Ovary (tissue), 9 donors: ENCODE data around the gene CACNA2D3. TPM values are rescaled to one million over a fixed set of nuclear protein-coding genes. Genes with fewer than 3 reads are reported as not detected.

ENCODE experiments used
- DNase-seq, 5 donors: peaks; one replicate each; pipeline ENCODE4 v3.0.0-alpha.2; 2019 to 2020
- H3K27ac ChIP-seq, 2 donors: fragments of 200-600 bp; one replicate each; pipeline versions ENCODE4 v1.5.1 to v1.8.0; 2019 to 2022
- H3K27me3 ChIP-seq: fragments of 200-600 bp; one replicate; pipeline ENCODE4 v1.8.0; 2022
- H3K36me3 ChIP-seq: fragments of 200-600 bp; sonication (generic); one replicate; pipeline ENCODE4 v1.5.1; 2019
- H3K4me1 ChIP-seq: one replicate; pipeline ENCODE4 v1.8.1; 2013; ENCODE audit warnings: mild to moderate bottlenecking, moderate library complexity; ENCODE audit not compliant: insufficient read depth
- H3K4me3 ChIP-seq: fragments of 200-600 bp; sonication (generic); one replicate; pipeline ENCODE4 v1.5.1; 2017
- H3K9me3 ChIP-seq, 2 donors: fragments of 200-600 bp in 1 of 2; sonication (generic) in 1 of 2; one replicate each; pipeline versions ENCODE4 v1.5.1 to v1.8.1; 2013 to 2019; ENCODE audit warnings: mild to moderate bottlenecking in 1 of 2, moderate library complexity in 1 of 2
- EP300 ChIP-seq: sonication (generic); formaldehyde crosslinking; IDR thresholded peaks from one replicate; pipeline ENCODE4 v1.6.1; 2017; ENCODE audit warnings: antibody characterized with exemption
- POLR2A ChIP-seq: fragments of 450-650 bp; IDR thresholded peaks from one replicate; pipeline ENCODE4 v1.6.1; 2017; ENCODE audit warnings: antibody characterized with exemption, mild to moderate bottlenecking, moderate library complexity
- whole genome bisulfite sequencing, 3 donors: extraction: QIAGEN DNeasy Blood & Tissue Kit in 1 of 3; methylation state at CpG; one replicate each; pipeline versions ENCODE4 v1.1.5 to v1.1.7; 2013 to 2017; 5-methylcytosine and 5-hydroxymethylcytosine counted together
- intact Hi-C, 4 donors: fragments of 100-400 bp; cut with DNase I; formaldehyde crosslinking; loops; one replicate each; pipeline versions ENCODE4 v1.11.0 to v1.15.1; 2022 to 2023
- polyA plus RNA-seq, 2 donors: library from polyadenylated mRNA; stranded (reverse); fragments of 200-250 nt in 1 of 2; fragments of 350-450 nt in 1 of 2; fragmentation: Illumina TruSeq in 1 of 2; extraction: RNeasy Lipid Tissue Mini Kit (QIAGEN cat#74804) in 1 of 2; gene quantifications; one replicate each; pipeline ENCODE4 v1.2.3, GENCODE V29; 2013 to 2014
- total RNA-seq, 7 donors: library from RNA; depleted of rRNA in 2 of 7; stranded (reverse); fragments of >200 nt in 2 of 7; fragmentation: NEBNext Ultra II Directional in 3 of 7; extraction: Animal tissue kit (Norgen Biotek cat#: 25700) in 3 of 7; gene quantifications; one replicate each; pipeline versions ENCODE4 v1.1.0 to v1.2.4, GENCODE V29; 2016 to 2023
- TF ChIP-seq, protein P1 (sequence below), 3 donors: fragments of 450-650 bp in 2 of 3; fragments of 200-600 bp in 1 of 3; IDR thresholded peaks; one replicate each; pipeline versions ENCODE4 v1.5.1 to v1.8.0; 2016 to 2022; ENCODE audit warnings: antibody characterized with exemption in 3 of 3, mild to moderate bottlenecking in 1 of 3
- donor health status: DM: no; HTN: no; CAD: no; lungs with moderate emphysema.
- donor health status: DM: no; HTN: no; CAD: no.
- donor health status: Bipolar disorder and iron deficiency.
- donor health status: DM: yes; HTN: yes; CAD: no.
- donor health status: DM: no; HTN: no; CAD: no.
- donor health status: DM: yes; HTN: yes; CAD: no.

CACNA2D3 gene
- total and polyA plus RNA-seq, 9 donors = 2.0 to 10.1 (median 4.7) TPM

DNA sequence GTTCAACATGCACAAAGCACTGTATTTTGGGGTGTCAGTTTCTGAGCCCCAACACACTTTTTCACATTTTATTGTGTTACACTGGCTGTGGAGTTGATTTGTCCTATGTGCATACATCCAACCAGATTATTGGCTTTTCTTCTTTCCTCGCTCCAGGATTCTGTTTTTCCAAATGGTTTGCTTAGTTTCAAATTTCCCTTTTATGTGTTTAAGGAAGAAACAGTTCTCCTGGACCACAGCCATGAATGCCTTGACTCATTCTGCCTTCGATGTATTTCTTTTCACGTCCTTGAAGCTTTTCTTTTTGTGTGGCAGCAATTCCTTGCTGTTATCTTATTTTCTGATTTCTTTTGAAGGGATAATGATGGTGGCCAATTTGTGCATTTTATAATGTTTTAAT, 53.8 kb downstream of the CACNA2D3 start:
- Histone ChIP-seq H3K9me3 (no peaks in the 10 kb centered on the region), H3K4me1 (peaks cover 2% of the 10 kb centered on the region), H3K4me3 (no peak overlapping the region), H3K27me3 (no peaks in the 10 kb centered on the region), H3K27ac (no peak overlapping the region), H3K36me3 (no peaks in the 10 kb centered on the region)
- intact Hi-C loops = no loop called here
- DNase-seq = no peak
- 2 to 9% (median 4%) methylated on average over 3 of the region's 3 CpGs for WGBS, 3 donors
- TF ChIP-seq POLR2A (no peak), EP300 (no peak)
- TF ChIP-seq, protein P1, sequence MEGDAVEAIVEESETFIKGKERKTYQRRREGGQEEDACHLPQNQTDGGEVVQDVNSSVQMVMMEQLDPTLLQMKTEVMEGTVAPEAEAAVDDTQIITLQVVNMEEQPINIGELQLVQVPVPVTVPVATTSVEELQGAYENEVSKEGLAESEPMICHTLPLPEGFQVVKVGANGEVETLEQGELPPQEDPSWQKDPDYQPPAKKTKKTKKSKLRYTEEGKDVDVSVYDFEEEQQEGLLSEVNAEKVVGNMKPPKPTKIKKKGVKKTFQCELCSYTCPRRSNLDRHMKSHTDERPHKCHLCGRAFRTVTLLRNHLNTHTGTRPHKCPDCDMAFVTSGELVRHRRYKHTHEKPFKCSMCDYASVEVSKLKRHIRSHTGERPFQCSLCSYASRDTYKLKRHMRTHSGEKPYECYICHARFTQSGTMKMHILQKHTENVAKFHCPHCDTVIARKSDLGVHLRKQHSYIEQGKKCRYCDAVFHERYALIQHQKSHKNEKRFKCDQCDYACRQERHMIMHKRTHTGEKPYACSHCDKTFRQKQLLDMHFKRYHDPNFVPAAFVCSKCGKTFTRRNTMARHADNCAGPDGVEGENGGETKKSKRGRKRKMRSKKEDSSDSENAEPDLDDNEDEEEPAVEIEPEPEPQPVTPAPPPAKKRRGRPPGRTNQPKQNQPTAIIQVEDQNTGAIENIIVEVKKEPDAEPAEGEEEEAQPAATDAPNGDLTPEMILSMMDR (IDR thresholded peaks at IDR 0.05) = no peak

DNA sequence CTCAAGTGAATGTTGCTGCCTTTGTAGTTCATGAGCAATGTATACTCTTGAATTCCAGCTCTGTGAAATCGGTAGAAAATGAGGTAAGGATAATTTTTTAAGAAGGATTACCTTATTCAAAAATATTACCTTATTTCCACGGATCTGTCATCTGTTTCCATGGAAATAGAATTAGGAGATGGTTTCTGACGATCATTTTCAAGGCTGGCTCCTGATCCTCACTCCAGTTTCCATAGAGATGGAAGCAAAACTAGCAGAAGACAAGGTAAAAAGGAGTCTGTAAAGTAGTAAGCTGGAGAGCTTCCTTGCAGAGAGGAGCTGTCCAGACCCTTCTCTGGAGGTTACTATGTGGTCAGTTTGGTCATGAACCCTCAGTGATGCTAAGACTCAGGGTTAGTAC, 55.5 kb downstream of the CACNA2D3 start:
- DNase-seq = no peak
- H3K9me3 ChIP-seq = no peaks in the 10 kb centered on the region
- H3K27me3 ChIP-seq = no peaks in the 10 kb centered on the region
- intact Hi-C loops = no loop called here
- peaks cover 2% of the 10 kb centered on the region for H3K4me1 ChIP-seq
- no peak overlapping the region for H3K27ac ChIP-seq
- H3K4me3 ChIP-seq = no peak overlapping the region
- TF ChIP-seq, protein P1 (IDR thresholded peaks at IDR 0.05) = no peak
- no peak for TF ChIP-seq POLR2A
- TF ChIP-seq EP300 = no peak
- H3K36me3 ChIP-seq = no peaks in the 10 kb centered on the region
- 75 to 83% (median 82%) methylated on average over 3 of the region's 3 CpGs for WGBS, 3 donors

DNA sequence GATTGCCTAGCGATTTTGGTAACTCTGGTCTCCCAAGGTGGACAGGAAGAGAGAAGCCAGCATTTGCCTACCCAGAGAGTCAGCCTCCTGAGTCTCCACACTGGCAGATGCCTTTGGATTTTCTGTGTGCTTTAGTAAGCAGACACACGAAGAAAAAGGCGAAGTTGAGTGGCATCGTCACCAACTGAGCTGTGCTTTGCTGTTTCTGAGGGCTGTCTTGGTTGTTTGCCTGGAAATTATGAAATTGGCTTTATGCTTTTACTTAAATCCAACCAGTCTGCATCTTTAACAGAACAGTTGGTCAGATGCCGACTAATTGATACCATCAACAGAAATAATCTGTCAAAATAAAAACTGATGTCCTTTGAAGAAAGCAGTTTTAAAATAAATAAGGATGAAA, 56.0 kb downstream of the CACNA2D3 start:
- intact Hi-C loops = no loop called here
- Histone ChIP-seq H3K36me3 (no peaks in the 10 kb centered on the region), H3K4me3 (no peak overlapping the region), H3K4me1 (peaks cover 2% of the 10 kb centered on the region), H3K27me3 (no peaks in the 10 kb centered on the region), H3K9me3 (no peaks in the 10 kb centered on the region), H3K27ac (no peak overlapping the region)
- WGBS, 3 donors = 91 to 95% (median 91%) methylated on average over 5 of the region's 5 CpGs
- DNase-seq = no peak
- TF ChIP-seq, protein P1 (IDR thresholded peaks at IDR 0.05) = no peak
- no peak for TF ChIP-seq POLR2A
- no peak for TF ChIP-seq EP300

DNA sequence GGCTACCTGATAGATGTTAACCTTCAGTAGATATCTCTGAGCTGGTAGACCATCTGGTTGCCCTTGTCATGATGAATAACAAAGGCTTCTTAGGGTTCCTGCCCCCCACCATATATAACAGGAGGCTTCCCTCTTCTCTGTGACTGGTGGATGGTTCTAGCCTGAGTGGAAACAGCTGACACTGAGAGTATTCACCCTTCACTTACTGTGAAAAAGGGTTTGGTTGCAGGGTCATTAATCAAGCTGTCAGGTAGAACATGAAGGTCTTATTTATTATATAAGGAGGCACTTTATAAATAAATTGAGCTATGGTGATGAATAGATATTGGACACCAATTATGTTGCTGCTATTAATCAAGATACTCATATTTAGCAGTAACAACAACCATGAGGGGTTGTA, 58.6 kb downstream of the CACNA2D3 start:
- H3K4me3 ChIP-seq = no peak overlapping the region
- no peak for DNase-seq
- no peaks in the 10 kb centered on the region for H3K27me3 ChIP-seq
- H3K27ac ChIP-seq = no peak overlapping the region
- H3K36me3 ChIP-seq = no peaks in the 10 kb centered on the region
- TF ChIP-seq, protein P1 (IDR thresholded peaks at IDR 0.05) = no peak
- TF ChIP-seq EP300 (no peak), POLR2A (no peak)
- intact Hi-C loops = no loop called here
- no peaks in the 10 kb centered on the region for H3K9me3 ChIP-seq
- peaks cover 2% of the 10 kb centered on the region for H3K4me1 ChIP-seq

DNA sequence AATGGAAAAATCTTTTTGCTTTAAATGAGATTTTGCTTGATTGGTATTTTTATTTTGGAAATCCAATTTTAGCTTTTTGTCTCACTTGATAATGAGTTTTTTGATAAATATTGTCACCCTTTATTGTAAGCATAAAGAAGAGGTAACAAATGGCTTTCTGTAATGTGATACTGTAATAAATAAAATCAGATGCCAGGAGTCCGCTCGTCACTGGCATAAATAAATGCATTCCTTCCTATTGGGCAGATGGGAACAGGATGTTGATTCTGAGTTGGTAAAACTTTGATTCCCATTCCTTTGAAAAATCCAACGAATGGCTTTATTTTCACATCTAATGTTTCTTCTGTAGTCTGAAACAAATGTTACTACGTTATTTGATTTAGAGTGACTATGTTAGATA, 59.9 kb downstream of the CACNA2D3 start:
- no peaks in the 10 kb centered on the region for H3K9me3 ChIP-seq
- DNase-seq = no peak
- intact Hi-C loops = no loop called here
- no peak overlapping the region for H3K27ac ChIP-seq
- H3K4me1 ChIP-seq = no peaks in the 10 kb centered on the region
- H3K36me3 ChIP-seq = no peaks in the 10 kb centered on the region
- TF ChIP-seq POLR2A (no peak), EP300 (no peak)
- H3K27me3 ChIP-seq = no peaks in the 10 kb centered on the region
- H3K4me3 ChIP-seq = no peak overlapping the region
- 59 to 73% (median 70%) methylated on average over 4 of the region's 4 CpGs for WGBS, 3 donors
